GM21786 (cell line): ENCODE measurements around the gene CPSF4L.
"Not testable (repeated sequence)": the region's sequence is repeated elsewhere in the genome, so short reads cannot be mapped to it uniquely, and the experiment has no call there.

ENCODE experiments used
- ATAC-seq: cut with Tn5 transposase; IDR thresholded peaks from one replicate; pipeline ENCODE4 v1.9.1; 2021; ENCODE audit not compliant: unreplicated experiment

The CPSF4L gene

DNA sequence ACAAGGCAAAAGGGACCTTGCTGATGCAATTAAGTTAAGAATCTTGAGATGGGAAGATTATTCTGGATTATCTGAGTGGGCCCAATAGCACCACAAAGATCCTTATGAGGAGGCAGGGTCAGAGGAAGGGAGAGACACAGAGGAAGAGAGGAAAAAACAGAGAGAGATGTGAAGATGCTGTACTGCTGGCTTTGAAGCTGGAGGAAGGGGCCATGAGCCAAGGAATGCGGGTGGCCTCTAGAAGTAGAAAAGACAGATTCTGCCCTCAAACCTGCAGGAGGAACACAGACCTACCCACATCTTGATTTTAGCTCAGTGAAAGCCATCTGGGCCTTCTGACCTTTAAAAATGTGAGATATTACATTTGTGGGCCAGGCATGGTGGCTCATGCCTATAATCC, 8.1 kb upstream of the CPSF4L start:
- no peak for ATAC-seq

DNA sequence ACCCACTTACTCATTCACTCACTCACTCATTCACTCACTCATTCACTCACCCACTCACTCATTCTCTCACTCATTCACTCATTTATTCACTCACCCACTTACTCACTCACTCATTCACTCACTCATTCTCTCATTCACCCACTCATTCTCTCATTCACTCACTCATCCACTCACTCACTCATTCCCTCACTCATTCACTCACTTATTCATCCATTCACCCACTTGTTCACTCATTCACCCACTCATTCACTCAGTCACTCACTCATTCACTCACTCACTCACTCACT, 7.6 kb upstream of the CPSF4L start:
- ATAC-seq = no peak

- no peak for ATAC-seq
These were observed 7.1 kb upstream of the CPSF4L start for GRCh38 chr17:73268582-73269328.

DNA sequence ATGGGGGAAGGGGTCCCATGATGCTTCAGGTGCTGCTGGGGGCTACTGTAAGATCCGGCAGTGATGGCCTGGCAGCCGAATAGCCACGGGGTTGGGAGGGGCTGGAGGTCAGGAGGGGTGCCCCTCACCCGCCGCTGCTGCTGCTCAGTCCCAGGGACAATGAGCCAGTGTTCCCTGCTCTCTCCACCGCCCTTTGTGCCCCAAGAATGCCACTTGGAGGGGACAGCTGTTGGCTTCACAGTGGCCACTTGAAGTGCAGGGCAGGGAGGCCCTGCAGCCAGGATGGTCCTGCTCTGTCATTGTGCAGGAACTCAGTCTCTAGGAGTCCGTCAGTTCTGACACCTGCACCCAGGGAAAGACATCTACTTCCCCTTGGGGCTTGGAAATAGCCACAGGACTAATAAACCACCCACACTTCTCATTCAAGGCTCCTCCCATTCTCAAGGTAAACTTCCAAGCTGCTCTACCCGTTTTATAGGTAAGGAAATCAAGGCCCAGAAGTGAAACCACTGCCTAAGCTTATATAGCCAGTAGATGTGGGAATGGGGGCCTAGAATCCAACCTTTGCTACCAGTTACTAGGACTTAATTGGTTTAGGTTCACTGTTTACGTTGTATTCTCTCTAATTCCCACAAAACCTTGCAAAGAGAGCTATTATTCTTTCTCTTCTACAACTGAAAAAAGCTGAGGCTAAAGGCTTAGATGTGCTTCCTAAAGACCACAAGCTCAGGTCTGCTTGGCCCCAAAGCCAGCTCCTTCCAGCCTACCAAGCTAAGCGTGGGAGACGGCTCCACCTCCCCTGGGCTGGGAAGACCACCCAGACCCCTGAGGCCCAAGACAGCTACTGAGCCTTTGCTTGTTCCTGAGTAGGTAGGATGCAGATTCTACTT, 6.2 kb upstream of the CPSF4L start:
- no peak for ATAC-seq

GRCh38 chr17:73266796-73267195, 5.1 kb upstream of the CPSF4L start:
- no peak for ATAC-seq

DNA sequence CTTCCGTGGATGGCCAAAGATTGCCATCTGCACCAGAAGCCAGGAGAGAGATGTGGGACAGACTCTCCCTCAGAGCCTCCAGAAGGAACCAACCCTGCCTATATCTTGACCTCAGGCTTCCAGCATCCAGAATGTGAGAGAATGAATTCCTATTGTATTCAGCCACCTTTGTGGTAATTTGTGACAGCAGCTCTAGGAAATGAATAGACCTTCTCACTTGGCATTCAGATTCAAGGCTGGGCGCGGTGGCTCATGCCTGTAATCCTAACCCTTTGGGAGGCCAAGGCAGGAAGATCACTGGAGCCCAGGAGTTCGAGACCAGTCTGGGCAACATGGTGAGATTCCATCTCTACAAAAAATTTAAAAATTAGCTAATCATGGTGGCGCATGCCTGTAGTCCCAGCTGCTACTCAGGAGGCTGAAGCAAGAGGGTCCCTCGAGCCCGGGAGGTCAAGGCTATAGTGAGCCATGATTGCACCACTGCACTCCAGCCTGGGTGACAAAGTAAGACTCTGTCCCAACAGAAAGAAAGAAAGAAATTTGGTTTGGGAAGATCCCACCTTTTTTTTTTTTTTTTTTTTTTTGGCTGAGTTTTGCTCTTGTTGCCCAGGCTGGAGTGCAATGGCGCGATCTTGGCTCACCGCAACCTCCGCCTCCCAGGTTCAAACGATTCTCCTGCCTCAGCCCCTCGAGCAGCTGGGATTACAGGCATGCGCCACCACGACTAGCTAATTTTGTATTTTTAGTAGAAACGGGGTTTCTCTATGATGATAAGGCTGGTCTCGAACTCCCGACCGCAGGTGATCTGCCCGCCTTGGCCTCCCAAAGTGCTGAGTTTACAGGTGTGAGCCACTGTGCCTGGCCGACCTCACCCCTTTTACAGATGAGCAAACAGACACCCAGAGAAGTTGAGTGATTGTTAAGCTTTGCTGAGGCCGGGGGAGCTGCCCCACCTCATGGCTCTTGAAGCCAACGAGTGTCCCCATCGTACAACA, 4.3 kb upstream of the CPSF4L start:
- ATAC-seq = no peak

DNA sequence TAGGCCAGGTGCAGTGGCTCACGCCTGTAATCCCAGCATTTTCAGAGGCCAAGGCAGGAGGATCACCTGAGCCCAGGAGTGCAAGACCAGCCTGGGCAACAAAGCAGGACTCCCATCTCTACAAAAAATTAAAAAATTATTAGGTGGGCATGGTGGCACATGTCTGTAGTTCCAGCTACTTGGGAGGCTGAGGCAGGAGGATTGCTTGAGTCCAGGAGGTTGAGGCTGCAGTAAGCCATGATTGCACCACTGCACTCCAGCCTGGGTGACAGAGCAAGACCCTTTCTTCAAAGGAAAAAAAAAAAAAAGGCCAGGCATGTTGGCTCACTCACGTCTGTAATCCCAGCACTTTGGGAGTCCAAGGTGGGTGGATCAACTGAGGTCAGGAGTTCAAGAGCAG, 2.8 kb upstream of the CPSF4L start:
- ATAC-seq = not testable (repeated sequence)

DNA sequence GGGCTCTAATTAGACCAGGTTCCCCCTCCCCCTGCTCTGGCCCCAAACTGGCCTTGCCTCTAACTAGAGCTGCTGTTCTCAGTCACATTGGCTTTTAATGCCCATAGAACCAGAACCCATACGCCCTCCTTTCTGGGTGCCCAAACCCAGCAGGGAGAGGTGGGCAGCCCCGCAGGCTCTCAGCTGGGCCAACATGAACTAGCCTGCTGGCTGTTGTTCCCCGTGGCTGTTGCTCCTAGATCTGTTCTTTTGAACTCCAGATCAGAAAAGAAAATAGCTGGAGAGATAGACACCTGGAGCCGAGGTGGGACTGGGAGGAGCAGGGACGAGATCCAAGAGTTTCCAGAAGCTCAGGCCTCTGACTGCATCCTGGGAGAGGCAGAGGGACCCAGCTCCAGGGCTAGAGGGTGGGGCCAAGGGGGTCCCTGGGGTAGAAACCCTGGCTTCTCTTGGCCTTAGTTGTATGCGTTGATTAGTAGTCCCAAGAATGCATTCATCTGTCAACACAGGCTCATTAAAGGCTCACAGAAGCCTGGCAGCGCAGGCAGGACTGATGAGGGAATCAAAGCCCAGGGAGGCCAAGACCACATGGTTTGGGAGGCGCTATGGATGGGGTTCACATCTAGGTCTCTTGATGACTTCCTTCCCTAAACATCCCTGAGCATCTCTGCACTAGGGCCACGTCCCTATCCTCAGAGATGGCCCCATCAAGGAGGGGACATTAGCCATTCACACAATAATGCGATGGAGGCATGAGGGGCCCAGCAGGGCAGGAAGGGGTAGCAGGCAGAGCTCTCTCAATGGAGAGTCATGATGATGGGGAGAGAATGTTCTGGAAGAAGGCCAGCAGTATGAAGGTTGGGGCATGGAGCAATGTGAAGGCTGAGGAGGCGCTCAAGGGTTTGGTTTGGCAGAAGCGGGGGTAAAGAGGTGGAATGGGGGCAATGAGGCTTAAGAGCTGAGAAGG, 1.3 kb upstream of the CPSF4L start:
- ATAC-seq = no peak

DNA sequence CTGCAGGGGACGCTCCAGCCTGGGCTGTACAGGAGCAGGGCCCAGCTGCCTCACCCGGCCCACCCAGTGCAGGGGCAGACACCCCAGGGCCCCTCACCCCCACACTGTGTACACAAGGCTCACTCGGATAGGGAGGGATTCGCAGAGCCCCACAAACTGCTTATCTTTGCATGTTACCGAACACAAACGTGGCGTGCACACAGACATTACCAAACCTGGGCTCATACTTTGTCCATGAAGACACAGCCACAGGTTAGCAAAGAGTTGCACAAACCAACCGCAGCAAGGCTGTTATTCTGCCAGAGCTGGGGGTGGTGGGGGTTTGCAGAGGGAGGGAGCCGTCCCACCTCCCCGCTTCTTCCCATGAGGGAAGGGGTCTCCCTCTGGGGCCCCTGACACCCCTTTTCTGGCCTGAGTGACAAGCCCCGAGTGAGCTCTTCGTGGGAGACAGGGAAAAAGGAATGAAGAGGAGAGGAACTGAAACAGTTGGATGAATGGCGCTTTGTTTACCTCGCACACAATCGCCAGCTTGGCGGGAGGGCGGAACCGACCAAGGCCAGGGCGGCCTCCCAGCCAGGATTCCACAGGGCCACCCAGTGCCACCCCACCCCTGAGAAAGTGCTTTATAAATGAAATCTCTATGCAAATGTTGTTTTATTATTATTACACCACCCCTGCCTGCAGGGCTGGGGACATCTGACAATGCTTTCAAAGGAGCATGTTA, 434 bp upstream of the CPSF4L start:
- no peak for ATAC-seq

DNA sequence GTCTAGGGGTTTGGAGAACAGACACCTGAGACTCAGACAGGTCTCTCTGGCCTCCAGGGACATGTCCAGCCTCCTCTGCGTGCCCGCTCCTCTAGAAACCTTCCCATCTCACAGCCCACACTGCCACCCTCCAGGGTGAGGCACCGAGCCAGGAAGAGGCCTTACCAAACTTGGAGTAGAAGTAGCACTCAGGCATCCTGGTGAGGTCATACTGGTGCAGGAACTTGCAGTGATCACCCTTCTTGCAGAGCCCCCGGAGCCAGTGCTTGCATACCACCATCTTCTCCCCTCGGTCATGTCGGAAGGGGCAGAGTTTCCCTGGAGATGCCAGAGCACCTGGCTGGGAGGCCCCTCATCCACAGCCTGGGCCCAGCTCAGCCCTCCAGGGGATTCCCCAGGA, 4.2 kb downstream of the CPSF4L start:
- ATAC-seq = no peak

GRCh38 chr17:73256220-73256619, 5.5 kb downstream of the CPSF4L start:
- ATAC-seq = no peak

GRCh38 chr17:73255671-73256181, 6.0 kb downstream of the CPSF4L start:
- no peak for ATAC-seq

- ATAC-seq = no peak
These were observed 9.8 kb downstream of the CPSF4L start for GRCh38 chr17:73251871-73252270.

DNA sequence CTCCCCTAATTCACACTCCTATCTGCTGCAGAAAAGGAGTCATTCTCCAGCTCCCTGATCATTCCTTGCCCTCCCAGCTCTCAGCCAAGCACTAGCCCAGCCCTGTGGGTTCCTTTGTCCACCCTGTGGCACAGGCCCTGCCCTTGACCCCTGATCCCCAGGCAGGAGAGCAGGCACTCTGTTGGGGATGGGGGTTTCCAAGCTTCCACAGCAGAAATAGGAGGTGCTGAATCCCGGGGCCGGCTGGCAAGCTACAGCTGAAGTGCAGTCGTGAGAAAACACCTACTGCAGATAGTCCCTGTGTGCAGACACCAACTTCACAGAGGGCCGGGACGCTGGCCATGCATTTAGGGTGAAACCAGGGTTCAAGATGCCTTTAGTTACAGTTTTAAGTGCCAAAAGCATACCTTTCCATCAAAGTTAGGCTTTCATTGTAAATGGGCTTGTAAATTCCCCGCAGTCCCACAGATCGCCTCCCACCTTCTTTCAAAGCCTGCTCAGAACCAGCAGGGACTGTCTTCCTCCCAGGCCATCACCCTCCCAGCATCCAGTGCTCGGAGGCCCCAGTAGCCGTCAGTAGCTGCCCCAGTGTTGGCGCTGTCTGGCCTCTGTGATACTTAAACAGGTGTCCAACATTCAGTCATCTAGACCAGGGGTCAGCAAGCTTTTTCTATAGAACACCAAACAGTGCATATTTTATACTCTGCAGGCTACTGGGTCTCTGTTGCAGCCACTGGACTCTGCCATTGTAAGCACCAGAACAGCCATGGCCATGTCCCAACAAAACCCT, 10.6 kb downstream of the CPSF4L start:
- ATAC-seq = no peak

GRCh38 chr17:73249700-73250099, 12.0 kb downstream of the CPSF4L start:
- ATAC-seq = no peak

GRCh38 chr17:73248532-73248931, 13.1 kb downstream of the CPSF4L start:
- no peak for ATAC-seq

GRCh38 chr17:73247726-73248125, 14.0 kb downstream of the CPSF4L start:
- ATAC-seq = no peak

DNA sequence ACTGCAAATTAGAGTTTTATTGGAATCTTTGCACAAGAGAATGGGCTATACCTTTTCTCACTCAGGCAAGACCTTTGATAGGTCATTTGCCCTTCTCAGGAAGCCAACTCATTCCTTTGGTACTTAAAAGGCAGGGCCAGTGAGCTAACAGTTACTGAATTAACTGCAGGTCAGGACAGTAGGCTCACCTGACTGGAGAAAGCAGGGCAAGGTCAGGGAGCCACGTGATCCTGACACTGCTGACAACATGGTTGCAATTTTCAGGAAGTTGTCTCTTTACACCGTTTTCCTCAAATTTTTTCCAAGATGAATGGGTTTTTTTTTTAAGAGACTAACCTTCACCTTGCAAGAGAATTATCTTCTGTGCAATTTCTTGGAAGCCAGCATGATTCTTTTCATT, 21.1 kb downstream of the CPSF4L start:
- ATAC-seq = no peak

DNA sequence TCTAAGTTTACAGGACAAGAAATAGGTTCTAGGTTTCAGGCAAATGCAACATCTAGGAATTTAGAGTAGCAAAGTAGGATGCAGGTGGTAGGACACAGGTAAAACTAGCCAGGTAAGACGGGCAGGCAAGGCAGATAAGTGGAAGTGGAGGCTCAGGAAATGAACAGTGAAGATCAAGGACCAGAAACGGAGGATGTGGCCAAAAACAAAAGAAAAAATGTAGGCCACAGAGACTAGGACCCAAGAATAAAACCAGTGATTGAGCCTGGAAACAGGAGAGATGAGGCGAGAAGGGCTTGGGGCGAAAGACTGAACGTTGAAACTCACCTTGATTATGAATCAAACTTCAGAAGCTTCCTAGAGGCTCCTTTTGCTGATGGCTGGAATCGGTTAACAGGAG, 24.0 kb downstream of the CPSF4L start:
- ATAC-seq = no peak
